HG02588 (cell line): ENCODE results near the gene TNPO2.
A peak's percentile ranks its signal among the peaks of the same experiment; 100 is the strongest.
"Not testable (repeated sequence)": the region's sequence is repeated elsewhere in the genome, so short reads cannot be mapped to it uniquely, and the experiment has no call there.

Experiments used
- ATAC-seq: cut with Tn5 transposase; IDR thresholded peaks from one replicate; pipeline ENCODE4 v1.9.1; 2021; ENCODE audit warnings: mild to moderate bottlenecking, moderate library complexity; ENCODE audit not compliant: unreplicated experiment

Gene TNPO2

DNA sequence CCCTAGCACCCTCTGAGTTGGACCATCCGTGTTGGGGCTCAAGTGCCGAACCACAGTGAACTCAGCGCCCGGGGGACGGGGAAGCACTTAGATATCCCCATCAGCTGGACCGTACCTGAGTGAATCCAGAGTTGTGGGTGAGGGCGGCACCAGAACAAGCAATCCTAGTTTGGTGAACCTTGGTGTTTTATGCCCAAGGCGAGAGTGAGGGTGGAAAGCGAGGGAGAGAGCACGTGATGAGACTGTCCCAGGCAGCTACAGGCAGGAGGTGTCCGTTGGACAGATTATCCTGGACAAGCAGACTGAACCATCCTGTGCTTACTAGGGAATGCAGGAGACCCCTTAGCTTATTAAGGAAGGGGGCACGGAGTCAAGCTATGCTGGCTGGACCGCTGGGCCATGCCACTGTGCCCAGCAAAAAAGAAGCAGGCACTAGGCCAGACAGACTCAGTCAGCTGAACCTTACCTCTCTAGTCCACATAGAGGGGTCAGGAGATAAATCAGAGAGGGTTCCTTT lies 14.2 kb upstream of the TNPO2 start:
- ATAC-seq = no peak

DNA sequence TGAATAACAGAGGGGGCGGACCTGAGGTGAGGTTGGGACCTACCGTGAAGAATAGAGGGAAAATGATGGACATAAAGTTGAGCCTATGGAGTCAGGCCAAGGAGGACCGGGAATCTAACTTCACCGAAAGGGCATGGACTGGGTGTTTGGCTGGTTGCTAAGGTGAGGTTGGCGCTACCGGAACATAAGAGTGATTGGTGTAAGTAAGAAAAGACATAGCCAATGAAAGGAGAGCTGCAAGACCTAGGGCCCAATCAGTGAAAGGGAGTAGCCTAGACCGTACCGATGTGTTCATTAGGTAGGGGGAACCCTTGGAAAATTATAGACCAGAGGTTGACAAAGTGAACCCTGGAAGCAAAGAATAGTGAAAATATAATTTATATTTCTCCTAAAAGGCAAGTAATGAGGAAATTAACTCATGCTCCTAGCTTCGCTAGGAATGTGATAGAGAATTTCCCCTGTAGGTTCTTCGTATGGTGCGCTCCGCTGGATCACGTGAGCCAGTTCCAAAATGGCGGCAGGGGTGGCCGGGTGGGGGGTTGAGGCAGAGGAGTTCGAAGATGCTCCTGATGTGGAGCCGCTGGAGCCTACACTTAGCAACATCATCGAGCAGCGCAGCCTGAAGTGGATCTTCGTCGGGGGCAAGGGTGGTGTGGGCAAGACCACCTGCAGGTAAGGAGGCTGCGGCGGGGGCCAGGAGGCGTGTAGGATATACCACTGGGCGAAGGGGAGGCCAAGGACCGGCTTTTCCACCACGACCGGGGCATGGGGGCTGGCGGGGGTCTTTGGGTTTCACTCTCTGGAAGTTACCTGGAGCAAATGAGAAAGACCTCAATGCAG lies 13.5 kb upstream of the TNPO2 start, which contains the start of gene GET3:
GET3 (plus strand) TSS at position 503 of the 840 bp plus-strand sequence; CDS start at position 512, 9 bp downstream.
- ATAC-seq = peak; percentile 66

GRCh38 chr19:12733369-12734214 lies 9.9 kb upstream of the TNPO2 start:
- ATAC-seq = no peak

- ATAC-seq = no peak
These were observed 7.6 kb upstream of the TNPO2 start for GRCh38 chr19:12731337-12731736.

DNA sequence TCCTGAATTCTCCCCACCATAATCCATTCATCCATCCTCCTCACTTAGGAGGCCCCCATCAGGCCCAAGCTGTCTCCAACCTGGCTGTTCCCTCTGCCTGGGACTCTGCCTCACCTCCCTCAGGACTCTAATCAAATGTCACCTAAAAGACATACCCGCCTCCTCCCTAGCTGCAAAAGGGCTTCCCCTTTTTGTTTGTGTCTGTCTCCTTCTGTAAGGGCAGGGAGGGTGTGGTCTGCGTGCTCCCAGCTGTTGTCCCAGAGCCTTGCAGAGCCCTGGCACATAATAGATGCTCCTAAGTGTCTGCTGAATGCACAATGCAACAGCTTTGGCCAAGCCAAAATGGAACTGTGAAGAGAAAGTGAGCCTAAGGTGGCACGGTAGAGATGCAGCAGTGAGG lies 6.3 kb upstream of the TNPO2 start:
- ATAC-seq = no peak

DNA sequence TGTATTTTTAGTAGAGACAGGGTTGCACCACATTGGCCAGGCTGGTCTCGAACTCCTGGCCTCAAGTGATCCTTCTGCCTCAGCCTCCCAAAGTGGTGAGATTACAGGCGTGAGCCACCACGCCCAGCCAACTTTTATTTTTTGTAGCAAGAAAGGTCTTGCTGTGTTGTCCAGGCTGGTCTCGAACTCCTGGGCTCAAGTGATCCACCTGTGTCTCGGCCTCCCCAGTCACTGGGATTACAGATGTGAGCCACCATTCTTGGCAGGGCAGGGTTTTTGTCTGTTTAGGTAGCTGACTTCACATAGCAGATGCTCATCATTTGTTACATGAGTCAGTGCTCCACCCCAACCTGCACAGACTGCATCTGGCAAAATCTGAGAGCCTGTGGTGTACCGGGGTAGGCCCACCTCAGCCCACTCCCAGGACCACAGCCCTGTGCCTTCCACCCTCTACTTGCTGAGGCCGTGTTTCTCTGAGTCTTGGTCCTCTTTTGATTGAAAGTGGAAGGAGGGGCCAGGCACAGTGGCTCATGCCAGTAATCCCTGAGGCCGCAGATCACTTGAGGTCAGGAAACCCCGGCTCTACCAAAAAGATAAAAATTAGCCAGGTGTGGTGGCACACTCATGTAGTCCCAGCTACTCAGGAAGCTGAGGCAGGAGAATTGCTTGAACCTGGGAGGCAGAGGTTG lies 4.2 kb upstream of the TNPO2 start:
- no peak for ATAC-seq

GRCh38 chr19:12726988-12727316 lies 3.2 kb upstream of the TNPO2 start:
- ATAC-seq = no peak

- ATAC-seq = not testable (repeated sequence)
These were observed 1.9 kb upstream of the TNPO2 start for GRCh38 chr19:12725612-12726011.

DNA sequence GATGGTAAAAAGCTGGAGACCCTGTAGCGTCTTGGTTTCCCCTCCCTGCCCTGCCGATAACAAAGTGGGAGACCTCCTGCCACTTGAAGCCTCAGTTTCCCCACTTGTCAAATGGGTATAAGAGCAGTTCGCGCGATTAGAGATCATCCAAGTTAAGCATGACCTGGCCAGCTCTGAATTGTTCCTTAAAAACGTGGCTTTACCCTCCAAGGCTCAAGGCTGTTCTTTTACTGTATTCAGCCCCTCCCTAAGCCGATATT lies 421 bp downstream of the TNPO2 start:
- no peak for ATAC-seq

DNA sequence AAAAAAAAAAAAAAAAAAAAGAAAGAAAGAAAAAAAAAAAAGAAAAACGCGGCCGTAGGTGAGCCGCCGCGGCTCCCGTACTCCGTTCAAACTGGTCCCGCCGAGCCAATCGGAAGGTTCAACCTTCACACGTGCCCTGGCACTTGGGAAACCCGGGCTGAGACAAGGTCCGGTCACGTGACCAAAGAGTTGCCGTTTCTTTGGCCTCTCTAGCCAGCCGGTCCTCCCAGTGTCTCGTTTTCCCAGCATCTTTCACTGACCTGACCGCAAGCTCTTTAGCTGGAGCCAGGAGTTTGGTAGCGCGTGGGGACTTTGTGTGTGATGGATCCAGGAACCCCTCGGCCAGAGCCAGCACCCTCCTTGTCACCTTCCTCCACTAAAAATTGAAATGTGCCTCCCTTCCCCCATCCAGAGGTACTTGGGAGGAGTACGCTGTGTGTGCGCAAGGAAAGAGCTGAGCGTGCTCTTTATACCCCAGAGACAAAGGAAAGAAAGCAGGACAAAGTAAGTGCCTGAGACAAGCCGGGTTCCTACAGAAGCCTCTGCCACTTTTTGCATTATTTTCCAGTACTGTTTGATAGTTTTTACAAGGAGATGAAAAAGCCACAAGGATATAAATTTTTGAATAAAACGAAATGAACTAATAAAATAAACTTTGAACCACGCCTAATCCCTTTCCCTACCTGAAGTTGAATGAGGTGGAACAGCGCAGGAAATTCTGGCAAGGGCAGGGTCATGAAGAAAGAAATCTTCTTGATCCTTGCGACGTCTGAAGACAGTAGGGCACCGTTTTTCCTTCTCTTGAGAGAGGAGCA lies 959 bp downstream of the TNPO2 start:
- ATAC-seq = peak; percentile 71

- ATAC-seq = peak; percentile 30
These were observed 1.8 kb downstream of the TNPO2 start for GRCh38 chr19:12721656-12722565.

GRCh38 chr19:12720851-12721655 lies 2.7 kb downstream of the TNPO2 start:
- ATAC-seq = no peak

- ATAC-seq = no peak
These were observed 3.4 kb downstream of the TNPO2 start for GRCh38 chr19:12720296-12720695.

DNA sequence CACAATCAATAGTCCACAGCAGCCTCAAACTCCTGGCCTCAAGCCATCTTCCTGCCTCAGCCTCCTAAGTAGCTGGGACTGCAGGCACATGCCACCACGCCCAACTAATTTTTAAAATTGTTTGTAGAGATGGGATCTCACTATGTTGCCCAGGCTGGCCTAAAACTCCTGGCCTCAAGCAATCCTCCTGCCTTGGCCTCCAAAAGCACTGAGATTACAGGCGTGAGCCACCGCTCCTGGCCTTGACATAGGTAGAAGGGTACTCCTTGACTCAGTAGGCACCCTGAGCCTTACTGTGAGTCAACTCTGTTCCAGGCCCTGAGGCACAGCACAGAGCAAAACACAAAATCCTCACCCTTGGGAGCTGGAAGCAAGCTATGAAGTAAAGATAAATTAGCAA lies 7.8 kb downstream of the TNPO2 start:
- ATAC-seq = no peak

- ATAC-seq = no peak
These were observed 8.6 kb downstream of the TNPO2 start for GRCh38 chr19:12715102-12715501.

DNA sequence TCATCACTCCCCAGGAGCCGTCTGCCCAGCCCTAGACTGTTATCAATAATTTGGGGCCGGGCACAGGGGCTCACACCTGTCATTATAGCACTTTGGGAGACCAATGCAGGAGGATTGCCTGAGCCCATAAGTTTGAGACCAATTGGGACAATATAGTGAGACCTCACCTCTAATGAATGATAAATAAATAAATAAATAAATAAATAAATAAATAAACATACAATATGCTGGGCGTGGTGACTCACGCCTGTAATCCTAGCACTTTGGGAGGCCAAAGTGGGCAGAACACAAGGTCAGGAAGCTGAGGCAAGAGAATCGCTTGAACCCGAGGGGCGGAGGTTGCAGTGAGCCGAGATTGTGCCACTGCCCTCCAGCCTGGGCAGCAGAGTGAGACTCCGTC lies 10.4 kb downstream of the TNPO2 start:
- not testable (repeated sequence) for ATAC-seq

GRCh38 chr19:12712077-12712476 lies 11.7 kb downstream of the TNPO2 start:
- not testable (repeated sequence) for ATAC-seq

DNA sequence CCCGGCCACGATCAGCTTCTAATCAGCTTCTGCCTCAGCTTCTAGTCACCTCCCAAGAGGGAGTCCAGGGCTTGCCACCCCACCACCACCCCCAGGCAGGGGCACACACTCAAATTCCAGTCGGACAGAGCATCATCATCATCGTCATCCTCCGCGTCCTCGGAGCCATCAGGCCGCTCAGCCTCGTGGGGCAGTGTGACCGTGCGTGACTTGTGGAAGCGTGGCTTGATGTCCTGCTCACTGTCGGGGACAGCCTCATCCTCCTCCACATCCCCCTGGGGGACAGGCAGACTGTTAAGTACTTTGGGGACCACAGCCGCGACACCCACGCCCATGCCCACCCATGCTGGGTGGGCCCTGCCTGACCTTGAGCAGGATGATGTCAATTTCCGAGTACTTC lies 12.5 kb downstream of the TNPO2 start:
- no peak for ATAC-seq

DNA sequence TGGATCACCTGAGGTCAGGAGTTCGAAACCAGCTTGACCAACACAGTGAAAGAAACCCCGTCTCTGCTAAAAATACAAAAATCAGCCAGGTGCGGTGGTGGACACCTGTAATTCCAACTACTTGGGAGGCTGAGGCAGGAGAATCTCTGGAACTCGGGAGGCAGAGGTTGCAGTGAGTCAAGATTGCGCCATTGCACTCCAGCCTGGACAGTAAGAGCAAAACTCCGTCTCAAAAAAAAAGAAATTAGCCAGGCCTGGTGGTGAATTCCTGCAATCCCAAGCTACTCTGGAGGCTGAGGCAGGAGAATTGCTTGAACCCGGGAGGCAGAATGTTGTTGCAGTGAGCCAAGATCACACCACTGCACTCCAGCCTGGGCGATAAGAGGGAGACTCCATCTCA lies 15.1 kb downstream of the TNPO2 start:
- no peak for ATAC-seq
